ENCODE data around the gene ARHGAP18.

The ARHGAP18 gene

GRCh38 chr6:129641344-129641743 is 68.6 kb downstream of the ARHGAP18 start:
- DNase-seq: no peak

GRCh38 chr6:129638686-129639085 is 71.3 kb downstream of the ARHGAP18 start:
- no peak for DNase-seq

- no peak for DNase-seq
Observed at GRCh38 chr6:129638055-129638684, 71.8 kb downstream of the ARHGAP18 start.

GRCh38 chr6:129637340-129638054 is 72.5 kb downstream of the ARHGAP18 start:
- DNase-seq: no peak

- no peak for DNase-seq
Observed at GRCh38 chr6:129635396-129636130, 74.4 kb downstream of the ARHGAP18 start.

GRCh38 chr6:129634411-129635230 is 75.4 kb downstream of the ARHGAP18 start:
- DNase-seq: no peak

GRCh38 chr6:129633529-129633928 is 76.4 kb downstream of the ARHGAP18 start:
- no peak for DNase-seq

GRCh38 chr6:129632172-129632613 is 77.8 kb downstream of the ARHGAP18 start:
- DNase-seq: no peak

- DNase-seq: no peak
Observed at GRCh38 chr6:129631070-129631469, 78.9 kb downstream of the ARHGAP18 start.

- no peak for DNase-seq
Observed at GRCh38 chr6:129630596-129630995, 79.4 kb downstream of the ARHGAP18 start.

- DNase-seq: no peak
Observed at GRCh38 chr6:129628101-129628815, 81.7 kb downstream of the ARHGAP18 start.

GRCh38 chr6:129624488-129624887 is 85.5 kb downstream of the ARHGAP18 start:
- no peak for DNase-seq

GRCh38 chr6:129623008-129623732 is 86.8 kb downstream of the ARHGAP18 start:
- no peak for DNase-seq

GRCh38 chr6:129621252-129621651 is 88.7 kb downstream of the ARHGAP18 start:
- no peak for DNase-seq

GRCh38 chr6:129620234-129620610 is 89.8 kb downstream of the ARHGAP18 start:
- no peak for DNase-seq

GRCh38 chr6:129619579-129620233 is 90.3 kb downstream of the ARHGAP18 start:
- no peak for DNase-seq

- DNase-seq: no peak
Observed at GRCh38 chr6:129617986-129618385, 92.0 kb downstream of the ARHGAP18 start.

- DNase-seq: no peak
Observed at GRCh38 chr6:129615496-129615895, 94.5 kb downstream of the ARHGAP18 start.

- no peak for DNase-seq
Observed at GRCh38 chr6:129615020-129615419, 95.0 kb downstream of the ARHGAP18 start.

- DNase-seq: no peak
Observed at GRCh38 chr6:129614464-129614863, 95.5 kb downstream of the ARHGAP18 start.

GRCh38 chr6:129612440-129612839 is 97.5 kb downstream of the ARHGAP18 start:
- DNase-seq: no peak

Measured in activated CD4-positive, CD25-positive, alpha-beta regulatory T cell treated with anti-CD3 and anti-CD28 coated beads, Interleukin-2, amount 50 U/mL, for 72 hours (primary cell).